Sigmoid colon (tissue), 7 donors: Measurements from ENCODE around the gene MRPL33. TPM values are rescaled to one million over a fixed set of nuclear protein-coding genes. Genes with fewer than 3 reads are reported as not detected.

Experiments
- DNase-seq: peaks from one replicate; pipeline ENCODE4 v3.0.0-alpha.2; 2019
- H3K27ac ChIP-seq, 4 donors: fragments of 200-600 bp; sonication (generic); one replicate each; pipeline ENCODE4 v1.5.1; 2016 to 2019; ENCODE audit warnings: mild to moderate bottlenecking in 1 of 4
- H3K27me3 ChIP-seq, 3 donors: fragments of 200-600 bp; sonication (generic); one replicate each; pipeline ENCODE4 v1.5.1; 2019; ENCODE audit warnings: mild to moderate bottlenecking in 1 of 3
- H3K36me3 ChIP-seq, 4 donors: fragments of 200-600 bp; sonication (generic); one replicate each; pipeline ENCODE4 v1.5.1; 2016 to 2019
- H3K4me1 ChIP-seq, 4 donors: fragments of 200-600 bp; sonication (generic); one replicate each; pipeline ENCODE4 v1.5.1; 2017 to 2019
- H3K4me3 ChIP-seq, 4 donors: fragments of 200-600 bp; sonication (generic); one replicate each; pipeline ENCODE4 v1.5.1; 2017 to 2019; ENCODE audit warnings: mild to moderate bottlenecking in 2 of 4, moderate library complexity in 1 of 4
- H3K9me3 ChIP-seq, 4 donors: fragments of 200-600 bp in 3 of 4; sonication (generic) in 3 of 4; one replicate each; pipeline versions ENCODE4 v1.5.1 to v1.6.1; 2013 to 2019
- CTCF ChIP-seq, 4 experiments: fragments of 450-650 bp in 3 of 4; fragments of 200-600 bp in 1 of 4; IDR thresholded peaks; one replicate each; pipeline ENCODE4 v1.5.1; 2016 to 2019; ENCODE audit warnings: antibody characterized with exemption in 4 of 4, mild to moderate bottlenecking in 3 of 4, moderate library complexity in 2 of 4
- EP300 ChIP-seq, 4 donors: sonication (generic); formaldehyde crosslinking; IDR thresholded peaks; one replicate each; pipeline ENCODE4 v1.6.1; 2017; ENCODE audit warnings: antibody characterized with exemption in 4 of 4
- POLR2A ChIP-seq, 2 donors: fragments of 450-650 bp; IDR thresholded peaks; one replicate each; pipeline ENCODE4 v1.6.1; 2016; ENCODE audit warnings: antibody characterized with exemption in 2 of 2, mild to moderate bottlenecking in 2 of 2, moderate library complexity in 2 of 2
- POLR2AphosphoS5 ChIP-seq, 4 donors: sonication (generic); formaldehyde crosslinking; IDR thresholded peaks; one replicate each; pipeline ENCODE4 v1.6.1; 2017; ENCODE audit warnings: antibody characterized with exemption in 4 of 4
- WGBS, 2 donors: extraction: QIAGEN DNeasy Blood & Tissue Kit; methylation state at CpG; one replicate each; pipeline ENCODE4 v1.1.7; 2013; 5-methylcytosine and 5-hydroxymethylcytosine counted together
- intact Hi-C: fragments of 100-400 bp; cut with DNase I; formaldehyde crosslinking; loops from one replicate; pipeline ENCODE4 v1.15.1; 2023
- polyA plus RNA-seq, 3 donors: library from polyadenylated mRNA; stranded (reverse); fragments of 200-250 nt; gene quantifications; one replicate each; pipeline ENCODE4 v1.2.3, GENCODE V29; 2013
- total RNA-seq, 4 donors: library from RNA; depleted of rRNA; stranded (reverse); fragments of >200 nt; gene quantifications; one replicate each; pipeline ENCODE4 v1.1.0, GENCODE V29; 2016
- donor health status: healthy with polysubstance abuse.
- donor health status: Bipolar disorder and iron deficiency.
- donor health status: healthy.

The MRPL33 gene
- total and polyA plus RNA-seq, 7 donors, result 110 to 324 (median 193) TPM

GRCh38 chr2:27751377-27751776, 20.1 kb upstream of the MRPL33 start:
- TF ChIP-seq CTCF (IDR thresholded peaks at IDR 0.05), result no peak
- TF ChIP-seq POLR2AphosphoS5 (IDR thresholded peaks at IDR 0.05), result no peak
- TF ChIP-seq EP300 (IDR thresholded peaks at IDR 0.05), result no peak
- no peak for TF ChIP-seq POLR2A (IDR thresholded peaks at IDR 0.05)
- Histone ChIP-seq H3K4me3 (no peak overlapping the region), H3K36me3 (no peaks in the 10 kb centered on the region), H3K27ac (no peak overlapping the region), H3K9me3 (peaks cover 0 to 3% (median 0%) of the 10 kb centered on the region in 4 donors), H3K27me3 (no peaks in the 10 kb centered on the region), H3K4me1 (no peaks in the 10 kb centered on the region)
- 94% methylated on average over 6 of the region's 6 CpGs for WGBS, 2 donors
- intact Hi-C loops, result no loop called here
- DNase-seq, result no peak

GRCh38 chr2:27752551-27753237, 18.8 kb upstream of the MRPL33 start:
- WGBS, 2 donors, result 19 to 64% methylated on average over 16 of the region's 16 CpGs

GRCh38 chr2:27754138-27754588, 17.4 kb upstream of the MRPL33 start:
- WGBS, 2 donors, result 11 to 28% methylated on average over 4 of the region's 4 CpGs
- DNase-seq, result peak; percentile 85
- TF ChIP-seq POLR2A (IDR thresholded peaks at IDR 0.05) (no peak), CTCF (IDR thresholded peaks at IDR 0.05) (peak; percentile 77 to 84 (median 81))
- no peak overlapping the region for H3K4me3 ChIP-seq
- no peak overlapping the region for H3K27ac ChIP-seq
- peaks cover 0 to 2% (median 0%) of the 10 kb centered on the region in 4 donors for H3K9me3 ChIP-seq
- H3K4me1 ChIP-seq, result no peaks in the 10 kb centered on the region
- intact Hi-C loops, result loop anchor here (1.0 kb wide), 1 partner anchor 698 kb away; no protein-coding TSS in a partner anchor
- H3K36me3 ChIP-seq, result no peaks in the 10 kb centered on the region
- H3K27me3 ChIP-seq, result no peaks in the 10 kb centered on the region

More at GRCh38 chr2:27752551-27753237, 18.8 kb upstream of the MRPL33 start:
- no peak overlapping the region for H3K27ac ChIP-seq
- H3K4me3 ChIP-seq, result no peak overlapping the region
- H3K9me3 ChIP-seq, result peaks cover 0 to 3% (median 0%) of the 10 kb centered on the region in 4 donors
- DNase-seq, result no peak
- no peaks in the 10 kb centered on the region for H3K36me3 ChIP-seq
- H3K27me3 ChIP-seq, result no peaks in the 10 kb centered on the region
- intact Hi-C loops, result no loop called here
- H3K4me1 ChIP-seq, result no peaks in the 10 kb centered on the region
- TF ChIP-seq CTCF (IDR thresholded peaks at IDR 0.05) (no peak), POLR2AphosphoS5 (IDR thresholded peaks at IDR 0.05) (no peak), POLR2A (IDR thresholded peaks at IDR 0.05) (no peak), EP300 (IDR thresholded peaks at IDR 0.05) (no peak)

GRCh38 chr2:27754831-27755230, 16.7 kb upstream of the MRPL33 start:
- no peaks in the 10 kb centered on the region for H3K36me3 ChIP-seq
- no peak overlapping the region for H3K4me3 ChIP-seq
- TF ChIP-seq POLR2AphosphoS5 (IDR thresholded peaks at IDR 0.05) (no peak), EP300 (IDR thresholded peaks at IDR 0.05) (no peak), POLR2A (IDR thresholded peaks at IDR 0.05) (no peak)
- H3K27me3 ChIP-seq, result no peaks in the 10 kb centered on the region
- no peak overlapping the region for H3K27ac ChIP-seq
- no peaks in the 10 kb centered on the region for H3K9me3 ChIP-seq
- H3K4me1 ChIP-seq, result no peaks in the 10 kb centered on the region
- intact Hi-C loops, result loop anchor here (1.0 to 5.0 kb wide), 3 partner anchors 517 to 697 kb away; no protein-coding TSS in a partner anchor
- DNase-seq, result no peak
- WGBS, 2 donors, result 92 to 94% methylated on average over 5 of the region's 5 CpGs

GRCh38 chr2:27756091-27756490, 15.4 kb upstream of the MRPL33 start:
- Histone ChIP-seq H3K27me3 (no peaks in the 10 kb centered on the region), H3K36me3 (no peaks in the 10 kb centered on the region), H3K9me3 (no peaks in the 10 kb centered on the region), H3K4me3 (no peak overlapping the region), H3K4me1 (no peaks in the 10 kb centered on the region), H3K27ac (no peak overlapping the region)
- DNase-seq, result no peak
- TF ChIP-seq CTCF (IDR thresholded peaks at IDR 0.05) (no peak), POLR2A (IDR thresholded peaks at IDR 0.05) (no peak), EP300 (IDR thresholded peaks at IDR 0.05) (no peak), POLR2AphosphoS5 (IDR thresholded peaks at IDR 0.05) (no peak)
- intact Hi-C loops, result loop anchor here (5.0 kb wide), 2 partner anchors 516 to 681 kb away; no protein-coding TSS in a partner anchor
- WGBS, 2 donors, result 90 to 93% methylated on average over 3 of the region's 3 CpGs
